HG02642 (cell line): ENCODE results near the gene CACNA1G.

ENCODE experiments used
- ATAC-seq: cut with Tn5 transposase; IDR thresholded peaks from one replicate; pipeline ENCODE4 v1.9.1; 2021; ENCODE audit warnings: mild to moderate bottlenecking; ENCODE audit not compliant: unreplicated experiment, poor library complexity

CACNA1G gene

DNA sequence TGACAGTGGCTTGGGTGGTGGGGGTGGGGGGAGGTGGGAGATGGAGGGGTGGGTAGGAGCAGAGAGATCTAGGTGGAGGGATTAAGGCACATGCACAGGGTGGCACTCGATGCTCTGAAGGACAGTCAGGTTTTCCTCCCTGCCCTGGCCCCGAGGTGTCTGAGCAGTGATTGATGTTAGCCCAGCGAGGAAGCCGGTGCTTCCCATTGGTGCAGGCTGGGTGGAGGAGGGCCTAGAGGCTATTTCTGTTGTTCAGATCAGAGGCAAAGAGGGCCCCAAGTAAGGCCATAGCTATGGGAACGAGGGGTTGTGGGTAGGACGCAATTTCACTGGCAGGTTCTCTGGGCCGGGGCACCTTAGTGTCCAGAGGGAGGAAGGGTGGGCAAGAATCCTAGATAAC lies 23.1 kb downstream of the CACNA1G start:
- ATAC-seq, result no peak

DNA sequence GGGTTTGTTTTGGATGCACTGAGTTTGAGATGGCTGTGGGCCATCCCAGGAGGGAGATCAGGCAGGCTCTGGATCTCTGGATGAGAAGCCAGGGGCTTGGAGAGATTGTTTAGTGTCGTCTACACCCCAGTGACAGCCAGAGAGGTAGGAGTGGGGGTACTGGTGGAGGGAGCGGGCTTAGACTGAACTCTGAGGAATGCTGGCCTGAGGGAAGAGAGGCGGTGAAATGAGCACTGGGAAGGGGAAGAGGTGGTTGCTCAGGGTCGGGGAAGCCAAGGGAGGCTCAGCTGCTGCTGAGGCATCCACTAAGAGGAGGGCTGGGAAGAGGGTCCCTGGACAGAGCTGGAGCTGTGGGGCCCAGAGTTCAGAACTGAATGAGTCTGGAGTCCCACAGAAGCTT lies 23.6 kb downstream of the CACNA1G start:
- ATAC-seq, result no peak

DNA sequence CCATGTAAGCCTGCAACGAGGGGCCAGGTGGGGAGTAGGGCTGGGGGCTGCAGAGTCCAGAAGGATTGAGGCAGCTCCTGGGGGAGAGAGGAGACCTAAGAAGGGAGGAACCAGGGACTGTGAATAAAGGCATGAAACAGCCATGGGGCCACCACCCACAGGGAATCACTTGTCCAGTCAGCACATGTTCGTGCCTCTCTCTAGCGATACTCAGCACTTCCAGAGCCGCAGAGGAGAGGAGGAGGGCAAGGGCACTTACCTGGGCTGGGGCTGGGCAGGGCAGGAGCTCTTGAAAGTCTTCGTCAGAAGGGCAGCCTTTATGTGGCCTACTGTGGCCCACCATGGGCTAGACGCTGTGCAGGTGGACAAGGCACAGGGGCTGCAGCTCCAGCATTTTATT lies 24.2 kb downstream of the CACNA1G start:
- ATAC-seq, result no peak

DNA sequence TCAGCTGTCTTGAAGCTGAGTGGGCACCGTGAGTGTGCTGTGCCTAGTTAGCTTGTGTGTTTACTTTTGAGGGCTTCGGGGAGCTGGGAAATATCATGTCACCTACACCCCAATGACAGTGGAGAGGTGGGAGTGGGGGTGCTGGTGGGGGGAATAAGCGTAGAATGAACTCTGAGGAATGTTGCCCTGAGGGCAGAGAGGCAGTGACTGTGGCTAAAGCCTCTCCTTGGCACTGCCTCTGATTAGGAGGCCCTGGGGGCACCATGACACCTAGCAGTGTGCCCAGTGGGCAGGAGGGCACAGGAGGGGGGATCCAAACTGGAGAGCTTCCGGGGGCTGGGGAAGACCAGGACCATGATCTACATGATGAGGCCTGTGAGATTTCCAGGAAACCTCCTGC lies 24.8 kb downstream of the CACNA1G start:
- no peak for ATAC-seq

DNA sequence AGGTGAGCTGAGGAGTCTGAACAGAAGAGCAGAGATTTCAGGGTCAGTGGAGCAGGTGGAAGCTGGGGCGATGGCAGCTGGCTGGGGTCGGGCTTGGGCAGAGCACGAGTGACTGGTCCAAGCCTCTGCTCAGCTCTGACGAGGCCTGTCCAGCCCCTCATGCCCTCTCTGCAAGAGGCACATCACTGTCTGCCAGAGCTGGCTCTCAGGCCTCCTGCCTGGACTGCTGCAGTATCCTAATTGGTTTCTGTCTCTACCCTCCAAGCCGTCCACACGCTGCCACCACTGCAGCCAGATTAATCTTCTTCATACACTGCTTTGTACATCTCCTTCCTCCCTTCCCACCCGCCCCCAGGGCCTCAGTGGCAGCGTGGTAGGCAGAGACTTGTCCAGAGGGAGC lies 25.4 kb downstream of the CACNA1G start:
- no peak for ATAC-seq

DNA sequence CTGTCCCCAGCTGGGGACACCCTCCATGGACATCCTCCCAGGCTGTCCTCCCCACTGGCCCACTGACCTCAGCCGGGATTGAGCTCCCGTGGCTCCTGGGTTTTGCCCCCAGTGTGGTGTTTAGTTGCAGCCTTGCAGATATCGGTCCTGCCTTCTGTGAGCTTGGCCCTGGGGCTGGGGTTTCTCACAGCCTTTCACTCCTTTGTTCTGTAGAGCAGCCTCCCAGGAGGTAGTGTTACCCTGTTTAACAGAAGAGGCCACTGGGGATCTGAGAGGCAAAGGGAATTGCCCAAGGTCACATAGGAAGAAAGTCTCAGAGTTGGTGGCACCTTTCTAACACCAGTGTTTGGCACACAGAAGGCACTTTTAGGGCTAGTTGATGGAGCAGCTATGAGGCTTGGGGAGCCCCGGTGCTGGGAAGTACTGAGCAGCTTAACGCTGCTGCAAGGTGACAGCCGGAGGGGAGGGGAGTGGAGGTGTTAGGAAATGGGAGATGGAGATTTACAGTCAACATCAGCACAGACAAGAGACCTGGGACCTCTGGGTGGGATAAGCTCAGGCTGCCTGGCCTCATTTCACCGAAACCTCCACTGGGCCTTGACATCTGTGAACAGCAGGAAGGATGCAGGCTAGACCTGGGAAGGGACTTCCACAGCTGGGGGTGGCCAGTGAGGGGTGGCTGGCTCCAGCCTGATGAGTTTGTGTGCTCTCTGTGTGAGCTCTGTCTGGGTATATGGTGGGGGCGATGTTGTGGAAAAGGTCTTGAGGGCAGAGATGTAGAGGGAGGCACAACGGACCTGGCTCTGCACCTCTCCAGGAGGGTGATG lies 26.1 kb downstream of the CACNA1G start:
- no peak for ATAC-seq

DNA sequence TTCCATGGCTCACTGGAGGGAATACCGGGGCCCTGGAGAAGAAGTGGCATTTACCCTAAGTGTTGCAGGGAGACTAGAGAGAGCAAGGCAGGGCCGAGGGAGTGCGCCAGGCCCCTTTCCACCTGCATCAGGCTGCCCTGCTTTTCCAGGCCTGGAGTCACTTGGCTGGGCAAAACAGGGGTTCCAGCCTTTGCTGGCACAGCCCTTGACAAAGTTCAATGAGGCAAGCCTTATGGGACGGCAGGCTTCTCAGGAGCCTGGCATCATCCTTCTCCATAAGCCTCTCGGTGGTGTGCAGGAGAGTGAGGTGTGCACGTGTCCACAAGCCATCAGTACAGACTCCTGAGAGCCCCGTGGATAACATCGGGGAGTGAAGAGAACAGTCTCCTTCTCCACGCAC lies 27.1 kb downstream of the CACNA1G start:
- no peak for ATAC-seq

DNA sequence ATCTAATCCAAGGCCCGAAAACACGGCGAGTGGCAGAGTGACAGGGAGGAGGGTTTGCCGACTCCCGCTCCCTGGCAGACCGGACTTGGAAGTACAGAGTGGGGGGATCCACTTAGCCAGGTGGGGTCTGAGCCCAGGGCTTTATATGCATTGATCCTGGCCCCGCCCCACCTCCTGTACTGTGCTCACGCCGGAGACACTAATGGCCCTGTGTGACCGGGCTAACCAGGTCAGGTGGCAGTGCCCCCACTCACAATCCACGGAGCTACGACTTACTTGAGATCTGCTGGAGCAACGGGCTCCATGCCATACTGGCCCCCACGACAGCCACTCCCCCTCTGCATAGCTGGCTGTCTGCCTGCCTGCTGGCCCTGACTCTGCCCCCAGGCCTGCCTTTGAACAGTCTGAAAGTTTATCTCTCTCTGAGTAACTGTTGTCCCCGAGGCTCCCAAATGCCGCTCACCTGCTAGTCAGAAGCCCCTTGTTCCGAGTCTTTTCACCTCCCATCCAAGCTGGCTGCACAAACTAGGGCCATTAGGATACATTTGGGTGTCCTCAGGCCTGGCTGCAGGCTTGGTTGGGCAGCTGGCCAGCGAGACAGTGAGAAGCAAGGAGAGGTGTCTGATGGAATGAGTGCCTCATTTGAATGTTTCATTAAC lies 28.0 kb downstream of the CACNA1G start:
- ATAC-seq, result no peak

DNA sequence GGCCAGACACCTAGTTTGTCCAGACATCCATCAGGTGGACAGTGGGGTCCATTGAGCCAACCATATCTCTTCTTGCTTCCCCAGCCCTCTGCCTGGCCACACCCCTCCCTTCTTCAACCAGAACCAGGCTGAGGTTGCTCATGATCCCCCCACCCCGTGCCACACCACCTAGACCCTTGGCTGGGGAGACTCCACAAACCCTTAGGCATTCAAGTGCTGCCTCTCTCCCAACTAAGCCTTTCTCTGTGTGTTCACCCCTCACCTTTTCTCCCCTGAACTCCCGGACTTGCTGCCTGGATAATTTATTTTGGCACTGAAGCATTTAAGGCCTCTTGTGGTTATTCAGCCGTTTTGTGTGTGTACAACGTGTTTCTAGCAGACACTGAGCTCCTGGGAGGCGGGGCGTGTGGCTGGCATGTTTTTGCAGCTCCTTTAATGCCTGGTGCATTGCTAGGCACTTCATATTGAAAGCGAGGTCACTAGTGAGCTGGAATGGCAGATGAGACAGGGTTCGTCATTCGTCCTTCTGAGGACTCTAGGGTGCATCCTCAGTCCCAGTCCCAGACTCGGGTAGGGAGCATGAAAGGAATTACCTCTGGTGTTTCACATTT lies 28.7 kb downstream of the CACNA1G start:
- ATAC-seq, result no peak

DNA sequence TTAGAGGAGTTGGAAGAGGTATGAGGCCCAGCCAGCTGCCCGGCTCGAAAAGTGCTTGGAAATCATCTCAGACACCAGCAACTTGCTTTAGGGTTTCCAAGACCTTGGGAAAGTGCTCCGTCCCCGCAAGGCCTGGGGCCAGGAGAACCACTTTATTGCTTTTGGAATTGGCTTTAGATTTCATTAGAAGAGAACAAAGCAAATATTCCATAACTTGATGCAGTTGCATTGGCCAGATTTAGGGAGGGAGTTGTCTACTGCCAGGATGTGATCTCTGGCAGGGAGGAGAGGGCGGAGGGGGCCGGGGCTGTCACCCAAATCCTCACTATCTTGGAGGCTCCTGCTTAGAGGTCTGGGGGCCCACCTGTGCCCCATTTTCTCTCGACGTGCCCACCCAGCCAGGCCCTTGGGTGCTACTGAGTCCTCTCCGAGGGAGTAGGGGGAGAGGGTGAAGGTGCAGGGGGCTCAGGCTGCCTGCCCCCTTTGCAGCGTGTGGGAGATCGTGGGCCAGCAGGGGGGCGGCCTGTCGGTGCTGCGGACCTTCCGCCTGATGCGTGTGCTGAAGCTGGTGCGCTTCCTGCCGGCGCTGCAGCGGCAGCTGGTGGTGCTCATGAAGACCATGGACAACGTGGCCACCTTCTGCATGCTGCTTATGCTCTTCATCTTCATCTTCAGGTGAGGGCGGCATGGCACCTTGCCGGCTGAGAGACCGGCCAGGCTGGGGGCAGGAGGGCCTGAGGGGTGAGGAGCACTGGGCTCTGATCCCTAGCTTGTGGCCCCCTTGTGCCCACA lies 30.6 kb downstream of the CACNA1G start:
- no peak for ATAC-seq

DNA sequence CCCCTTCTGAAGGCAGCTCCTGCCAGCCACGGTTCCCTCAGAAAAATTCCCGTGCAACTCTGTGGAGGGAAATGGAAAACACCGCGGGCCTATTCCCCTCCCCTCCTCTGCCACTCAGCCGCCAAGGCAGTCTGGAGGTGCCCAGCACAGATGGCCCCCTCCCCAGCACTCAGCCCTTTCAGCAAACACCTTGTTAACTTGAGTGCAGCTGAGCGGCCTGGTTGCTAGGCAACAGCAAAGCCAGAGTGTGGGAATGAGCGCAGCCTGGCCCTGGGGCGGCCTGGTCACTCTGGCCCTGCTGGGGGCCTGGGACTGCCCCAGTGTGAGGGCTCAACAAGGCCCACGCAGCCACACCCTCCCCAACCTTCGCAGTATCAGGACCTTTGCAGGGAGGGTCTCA lies 32.8 kb downstream of the CACNA1G start:
- ATAC-seq, result no peak

DNA sequence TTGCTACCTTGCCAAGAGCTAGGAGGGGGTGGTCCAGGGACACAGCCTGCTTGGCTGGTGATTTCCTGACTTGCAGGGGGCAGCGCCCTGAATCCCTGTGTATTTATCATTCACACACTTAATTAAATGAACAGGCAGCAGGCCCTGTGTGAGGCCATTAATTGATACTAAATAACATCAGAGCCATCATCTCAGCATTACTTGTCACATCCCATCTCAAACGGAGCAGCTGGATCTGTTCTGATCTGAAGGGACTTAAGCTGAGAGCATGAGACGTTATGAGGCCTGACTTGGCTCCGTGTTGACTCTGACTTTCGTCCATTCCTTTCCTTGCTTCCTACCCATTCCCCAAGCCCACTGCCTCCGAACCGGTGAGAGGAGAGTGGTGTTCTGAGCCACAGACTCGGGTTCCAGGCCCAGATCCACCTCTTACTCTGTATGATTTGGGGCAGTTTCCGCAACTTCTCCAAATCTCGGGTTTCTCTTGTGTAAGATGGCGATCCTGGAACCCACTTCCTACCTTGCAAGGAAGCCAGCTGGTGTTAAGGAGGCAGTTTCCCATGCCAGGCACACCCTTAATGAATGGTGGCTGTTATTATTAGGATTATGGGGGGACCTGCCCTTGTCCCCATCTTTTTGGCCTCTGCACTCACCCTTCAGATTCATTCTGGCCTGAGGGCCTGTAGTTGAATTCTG lies 33.8 kb downstream of the CACNA1G start:
- ATAC-seq, result no peak

DNA sequence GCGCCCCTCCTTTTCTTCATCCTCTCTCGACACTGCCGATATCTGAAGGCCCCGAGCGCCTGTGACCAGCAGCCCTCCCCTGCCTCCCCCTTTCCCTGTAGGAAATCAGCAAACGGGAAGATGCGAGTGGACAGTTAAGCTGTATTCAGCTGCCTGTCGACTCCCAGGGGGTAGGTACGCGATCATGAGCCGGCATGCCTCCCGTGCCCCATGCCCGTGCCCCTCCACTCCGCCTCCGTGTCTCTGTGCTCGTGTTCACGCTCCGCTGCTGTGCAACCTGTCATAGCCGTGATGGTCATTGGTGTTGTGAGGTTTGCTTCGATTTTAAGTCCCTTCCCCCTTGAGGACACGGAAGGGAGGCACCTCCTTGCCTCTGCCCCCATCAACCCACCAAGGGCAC lies 34.4 kb downstream of the CACNA1G start:
- ATAC-seq, result no peak

DNA sequence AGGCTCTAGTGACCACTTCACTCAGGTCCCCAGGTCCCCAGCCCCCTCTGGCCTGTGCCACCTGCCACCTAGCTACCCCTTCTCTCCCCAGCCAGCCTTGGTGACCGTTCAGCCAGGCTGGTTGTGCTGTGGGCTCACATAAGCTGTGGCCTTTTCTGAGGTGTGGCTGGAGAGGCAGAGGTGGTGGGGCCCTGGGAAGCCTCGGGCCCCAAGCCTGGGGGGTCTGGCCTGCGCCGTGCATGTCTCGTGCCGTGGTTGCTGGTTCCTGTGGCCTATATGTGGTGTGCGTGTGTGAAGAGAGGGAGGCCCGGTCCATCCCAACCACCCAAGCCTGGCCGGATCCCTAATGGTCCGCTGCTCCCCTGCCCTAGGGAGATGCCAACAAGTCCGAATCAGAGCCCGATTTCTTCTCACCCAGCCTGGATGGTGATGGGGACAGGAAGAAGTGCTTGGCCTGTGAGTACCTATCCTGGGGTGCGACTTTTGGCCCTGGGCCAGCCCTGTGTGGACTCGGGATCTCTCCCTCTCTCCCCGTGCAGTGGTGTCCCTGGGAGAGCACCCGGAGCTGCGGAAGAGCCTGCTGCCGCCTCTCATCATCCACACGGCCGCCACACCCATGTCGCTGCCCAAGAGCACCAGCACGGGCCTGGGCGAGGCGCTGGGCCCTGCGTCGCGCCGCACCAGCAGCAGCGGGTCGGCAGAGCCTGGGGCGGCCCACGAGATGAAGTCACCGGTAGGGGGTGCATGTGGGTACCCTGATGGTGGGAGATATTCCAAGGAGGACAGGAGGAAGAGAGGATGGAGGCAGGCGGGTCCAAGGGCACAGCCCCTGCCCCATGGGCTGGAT lies 35.9 kb downstream of the CACNA1G start:
- no peak for ATAC-seq

DNA sequence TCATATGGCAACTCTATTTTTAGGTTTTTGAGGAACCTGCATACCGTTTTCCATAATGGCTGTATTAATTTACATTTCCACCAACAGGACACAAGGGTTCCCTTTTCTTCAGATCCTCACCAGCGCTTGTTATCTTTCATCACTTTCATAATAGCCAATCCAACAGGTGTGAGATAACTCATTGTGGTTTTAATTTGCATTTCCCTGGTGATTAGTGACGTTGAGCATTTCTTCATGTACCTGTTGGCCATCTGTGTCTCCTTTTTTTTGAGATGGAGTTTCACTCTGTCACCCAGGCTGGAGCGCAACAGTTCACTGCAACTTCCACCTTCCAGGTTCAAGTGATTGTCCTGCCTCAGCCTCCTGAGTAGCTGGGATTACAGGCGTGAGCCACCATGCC lies 38.0 kb downstream of the CACNA1G start:
- no peak for ATAC-seq

DNA sequence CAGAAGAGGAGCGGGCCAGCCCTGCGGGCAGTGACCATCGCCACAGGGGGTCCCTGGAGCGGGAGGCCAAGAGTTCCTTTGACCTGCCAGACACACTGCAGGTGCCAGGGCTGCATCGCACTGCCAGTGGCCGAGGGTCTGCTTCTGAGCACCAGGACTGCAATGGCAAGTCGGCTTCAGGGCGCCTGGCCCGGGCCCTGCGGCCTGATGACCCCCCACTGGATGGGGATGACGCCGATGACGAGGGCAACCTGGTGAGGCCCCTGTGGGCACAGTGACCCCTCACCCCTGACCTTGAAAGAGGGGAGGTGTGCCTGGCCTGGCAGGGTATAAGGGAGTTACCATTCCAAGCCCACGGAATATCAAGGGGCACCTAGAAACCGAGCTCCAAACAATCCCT lies 39.1 kb downstream of the CACNA1G start:
- ATAC-seq, result no peak

DNA sequence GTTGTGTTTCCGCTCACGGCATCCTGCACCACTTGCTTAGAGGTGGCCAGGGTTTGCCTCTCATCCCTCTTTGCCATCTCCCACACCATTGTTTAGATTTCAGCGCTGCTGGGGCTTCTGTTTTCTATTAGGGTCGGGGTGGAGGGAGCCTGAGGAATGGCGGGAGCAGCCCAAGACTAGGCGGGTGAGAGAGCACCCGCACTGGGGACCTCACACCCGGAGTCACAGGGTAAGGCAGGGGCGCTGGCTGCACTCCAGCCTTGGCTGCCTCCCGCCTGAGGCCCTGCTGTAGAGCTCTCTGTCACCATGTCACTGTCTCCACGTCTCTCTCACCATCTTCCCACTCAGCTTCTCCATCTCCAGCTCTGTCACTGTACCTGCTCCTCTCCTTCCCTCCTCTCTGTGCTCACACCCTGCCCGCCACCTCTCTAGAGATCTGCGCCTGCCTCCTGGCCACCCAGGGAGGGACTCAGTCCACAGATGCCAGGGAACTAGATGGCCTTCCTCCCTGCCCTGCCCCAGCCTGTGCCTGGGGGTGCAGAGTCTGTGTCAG lies 41.4 kb downstream of the CACNA1G start:
- no peak for ATAC-seq

DNA sequence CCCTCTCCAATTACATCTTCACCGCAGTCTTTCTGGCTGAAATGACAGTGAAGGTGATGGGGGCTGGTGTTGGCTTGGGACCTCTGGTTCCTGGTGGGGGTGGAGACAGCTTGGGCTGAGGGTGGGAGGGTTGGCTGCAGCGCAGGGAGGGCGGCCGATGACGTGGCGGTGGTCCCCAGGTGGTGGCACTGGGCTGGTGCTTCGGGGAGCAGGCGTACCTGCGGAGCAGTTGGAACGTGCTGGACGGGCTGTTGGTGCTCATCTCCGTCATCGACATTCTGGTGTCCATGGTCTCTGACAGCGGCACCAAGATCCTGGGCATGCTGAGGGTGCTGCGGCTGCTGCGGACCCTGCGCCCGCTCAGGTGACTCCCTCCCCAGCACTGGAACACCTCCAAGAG lies 42.3 kb downstream of the CACNA1G start:
- ATAC-seq, result no peak

DNA sequence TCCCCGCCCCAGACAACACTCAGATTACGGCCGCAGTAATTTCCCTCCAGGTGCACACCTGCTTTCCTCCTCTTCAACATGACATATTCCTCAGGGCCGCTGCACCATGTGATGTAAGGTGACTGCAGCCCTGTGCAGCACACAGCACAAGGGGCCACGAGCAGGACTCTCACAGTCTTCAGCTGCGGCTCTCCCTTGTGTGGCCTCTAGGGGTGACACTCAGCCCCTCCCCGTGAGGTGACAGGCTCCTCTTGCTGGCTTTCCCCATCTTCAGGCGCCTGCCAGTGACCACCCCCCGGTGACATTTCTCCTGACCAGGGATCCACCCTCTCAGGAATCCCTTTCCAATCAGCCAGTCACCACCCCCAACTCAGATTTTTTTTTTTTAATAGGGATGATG lies 42.8 kb downstream of the CACNA1G start:
- ATAC-seq, result no peak
